A549 (cell line): ENCODE data around the gene CPEB4. TPM values are rescaled to one million over a fixed set of nuclear protein-coding genes. Genes with fewer than 3 reads are reported as not detected.

Source experiments
- ATAC-seq, 2 experiments: fragments of 200-7000 bp in 1 of 2; fragments of >200 bp in 1 of 2; cut with Nextera tagmentation in 1 of 2; cut with Tn5 transposase in 1 of 2; 3 replicates each; pipeline versions ENCODE4 v1.8.0 to v1.9.1; 2018 to 2020; ENCODE audit warnings: mild to moderate bottlenecking in 1 of 2, moderate library complexity in 1 of 2
- CTCF ChIA-PET: fragments of 300-600 bp; sonication (Branson Sonifier 250); formaldehyde crosslinking; extraction: SDS; loops from one replicate; lab custom pipeline; 2021; ENCODE audit warnings: antibody characterized with exemption, inconsistent platforms; lab: Yijun Ruan, JAX
- POLR2A ChIA-PET: fragments of 350-600 bp; formaldehyde crosslinking; extraction: SDS; loops from one replicate; lab custom pipeline; 2021; ENCODE audit warnings: antibody characterized with exemption, inconsistent platforms; lab: Yijun Ruan, JAX
- DNase-seq, 2 experiments: peaks; one replicate each; pipeline versions ENCODE4 v3.0.0 to v3.0.0-alpha.2; 2011 to 2016; ENCODE audit warnings: low read depth in 1 of 2, low spot score in 1 of 2
- FAIRE-seq: peaks from 2 replicates; lab custom pipeline; 2011; peaks lifted over from hg19 to GRCh38; lab: Jason Lieb, UNC
- H3K27ac ChIP-seq, 2 experiments: fragments of >200 bp; sonication (Bioruptor Twin); formaldehyde crosslinking; 3 replicates each; pipeline ENCODE4 v1.5.1; 2016 to 2017
- H3K4me1 ChIP-seq: fragments of >200 bp; sonication (Bioruptor Twin); formaldehyde crosslinking; 3 replicates; pipeline ENCODE4 v1.6.1; 2016
- H3K4me2 ChIP-seq: fragments of >200 bp; sonication (Bioruptor Twin); formaldehyde crosslinking; 3 replicates; pipeline ENCODE4 v1.6.1; 2016
- H3K4me3 ChIP-seq: fragments of >200 bp; sonication (Bioruptor Twin); formaldehyde crosslinking; 3 replicates; pipeline ENCODE4 v1.5.1; 2016
- H3K9me3 ChIP-seq: fragments of >200 bp; sonication (Bioruptor Twin); formaldehyde crosslinking; 3 replicates; pipeline ENCODE4 v1.6.1; 2016
- CBX8 ChIP-seq: fragments of 200-600 bp; sonication (generic); IDR thresholded peaks from 2 replicates; pipeline ENCODE4 v1.6.1; 2016
- CEBPB ChIP-seq, 2 experiments: fragments of >200 bp in 1 of 2; sonication (Bioruptor Twin) in 1 of 2; formaldehyde crosslinking in 1 of 2; IDR thresholded peaks; 2 replicates each; pipeline ENCODE4 v1.6.1; 2012 to 2016
- CHD4 ChIP-seq: fragments of 200-600 bp; sonication (generic); IDR thresholded peaks from 2 replicates; pipeline ENCODE4 v1.6.1; 2016; ENCODE audit warnings: antibody characterized with exemption, mild to moderate bottlenecking, borderline replicate concordance
- E2F6 ChIP-seq: IDR thresholded peaks from 2 replicates; pipeline ENCODE4 v1.6.1; 2012; ENCODE audit warnings: low read depth, borderline replicate concordance
- ELK1 ChIP-seq: fragments of 150-350 bp; IDR thresholded peaks from 2 replicates; pipeline ENCODE4 v1.6.1; 2014; ENCODE audit warnings: low read depth, mild to moderate bottlenecking, low read length
- FOSL2 ChIP-seq, 2 experiments: fragments of 450-650 bp in 1 of 2; fragments of >200 bp in 1 of 2; sonication (Bioruptor Twin) in 1 of 2; formaldehyde crosslinking; IDR thresholded peaks; 2 replicates each; pipeline versions ENCODE4 v1.5.0 to v1.6.1; 2016 to 2020; ENCODE audit warnings: mild to moderate bottlenecking in 1 of 2, moderate library complexity in 1 of 2
- FOXS1 ChIP-seq: fragments of 250-450 bp; sonication (Bioruptor Pico); IDR thresholded peaks from 2 replicates; pipeline ENCODE4 v1.5.0; 2020; ENCODE audit warnings: mild to moderate bottlenecking, moderate library complexity
- GATA3 ChIP-seq: IDR thresholded peaks from 2 replicates; pipeline ENCODE4 v1.6.1; 2012; ENCODE audit warnings: borderline replicate concordance
- JUN ChIP-seq, 2 experiments: fragments of >200 bp; sonication (Bioruptor Twin); formaldehyde crosslinking; IDR thresholded peaks; 2 replicates in 1 of 2; 3 replicates in 1 of 2; pipeline ENCODE4 v1.6.1; 2016 to 2017
- NFE2L2 ChIP-seq: fragments of 150-350 bp; conservative IDR thresholded peaks from 2 replicates; pipeline ENCODE4 v1.6.1; 2014; ENCODE audit warnings: low read length
- NPAS2 ChIP-seq: fragments of 250-450 bp; sonication (Bioruptor Pico); IDR thresholded peaks from 2 replicates; pipeline ENCODE4 v1.8.0; 2022; ENCODE audit warnings: mild to moderate bottlenecking, moderate library complexity, borderline replicate concordance
- POLR2A ChIP-seq: IDR thresholded peaks from 2 replicates; pipeline ENCODE4 v1.6.1; 2012; ENCODE audit warnings: mild to moderate bottlenecking, low read length
- RARB ChIP-seq: fragments of 250-450 bp; sonication (Bioruptor Pico); IDR thresholded peaks from 2 replicates; pipeline ENCODE4 v1.8.0; 2021; ENCODE audit warnings: mild to moderate bottlenecking, moderate library complexity
- RFX5 ChIP-seq: fragments of 450-650 bp; IDR thresholded peaks from 2 replicates; pipeline ENCODE4 v1.7.1; 2014; ENCODE audit warnings: antibody characterized with exemption, mild to moderate bottlenecking, moderate library complexity
- ZNF302 ChIP-seq: fragments of 250-450 bp; sonication (Bioruptor Pico); IDR thresholded peaks from 2 replicates; pipeline ENCODE4 v1.9.0; 2021; ENCODE audit warnings: inconsistent platforms, mild to moderate bottlenecking, moderate library complexity
- ZSCAN20 ChIP-seq: fragments of 250-450 bp; sonication (Bioruptor Pico); IDR thresholded peaks from 2 replicates; pipeline ENCODE4 v1.8.0; 2022; ENCODE audit warnings: mild to moderate bottlenecking, moderate library complexity
- WGBS: methylation state at CpG from one replicate; pipeline ENCODE4 v1.1.6; 2017; ENCODE audit errors: missing lambda C conversion rate; 5-methylcytosine and 5-hydroxymethylcytosine counted together
- polyA plus RNA-seq, 4 experiments: library from polyadenylated mRNA; depleted of rRNA in 3 of 4; stranded (reverse); fragments of >200 nt; fragmentation: RNase III in 1 of 4; extraction: RNeasy Plus Mini Kit Qiagen cat#74134 plus additional on column Dnase treatment in 1 of 4; gene quantifications; 2 replicates in 3 of 4; 3 replicates in 1 of 4; pipeline ENCODE4 v1.2.3, GENCODE V29; 2011 to 2017

The CPEB4 gene
- polyA plus RNA-seq, 2 of the 4 experiments (the other 2 are of a cell fraction), result 11.4 to 50.0 TPM

DNA sequence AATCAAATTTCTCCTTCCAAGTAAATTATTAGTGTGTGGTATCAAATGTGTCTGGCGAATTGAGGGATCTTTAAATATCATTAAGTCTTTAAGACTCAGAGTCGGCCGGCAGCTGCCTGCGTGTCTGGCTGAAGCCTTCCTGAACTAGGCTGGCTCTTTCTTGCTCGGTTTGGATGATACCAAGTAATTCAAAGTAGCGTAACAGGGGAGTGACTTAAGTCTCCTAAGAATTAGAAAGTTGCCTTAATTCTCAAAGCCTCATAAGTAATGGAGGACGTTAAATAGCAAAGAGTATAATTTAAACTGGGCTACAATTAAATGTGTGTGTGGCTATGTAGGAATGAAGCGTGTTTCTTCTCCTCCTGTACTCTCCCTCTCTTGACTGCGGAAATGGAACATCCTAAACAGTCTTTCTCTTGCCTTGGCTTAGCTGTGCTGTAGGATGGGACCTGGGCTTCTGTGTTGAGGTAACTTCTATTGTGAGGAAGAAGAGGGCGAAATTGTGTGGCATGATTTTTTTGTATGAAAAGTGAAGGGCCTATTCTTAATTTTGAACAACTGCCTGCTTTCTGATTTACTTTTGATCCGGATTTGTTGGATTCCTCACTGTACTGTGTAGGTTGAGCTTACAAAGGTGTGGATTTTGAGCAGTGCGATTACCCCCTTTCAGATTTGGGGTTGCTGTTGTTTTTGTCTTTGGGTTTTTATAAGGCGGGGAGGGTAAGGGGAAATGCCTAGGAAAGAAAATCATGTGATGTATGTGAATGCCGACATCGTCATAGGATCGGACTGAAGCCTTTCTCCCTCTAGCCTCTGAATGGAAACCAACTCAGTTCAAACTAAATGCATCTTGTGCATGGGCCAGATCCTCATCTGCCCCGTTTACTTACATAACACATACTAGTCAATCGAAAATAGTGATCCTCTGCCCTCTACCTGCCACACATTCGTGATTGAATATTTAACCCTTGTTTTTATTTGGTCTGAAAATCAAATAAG lies 29.9 kb downstream of the CPEB4 start (continued):
- TF ChIP-seq JUN (IDR thresholded peaks at IDR 0.05), result peak; percentile 59 to 68; a peak in 3 of 5 replicates
- TF ChIP-seq CHD4, result no peak
- TF ChIP-seq NPAS2 (CRISPR knock-in tag), result no peak
- no peak for TF ChIP-seq CEBPB (IDR thresholded peaks at IDR 0.05)
- TF ChIP-seq ELK1, result no peak
- TF ChIP-seq, all 56 proteins: peak for 8

GRCh38 chr5:173919443-173919842 lies 31.3 kb downstream of the CPEB4 start:
- Histone ChIP-seq H3K4me2 (peak overlapping the region; percentile 75), H3K27ac (peak overlapping the region; percentile 53 to 84), H3K4me3 (peak overlapping the region; percentile 60; the same call in 2 of the 3 replicates), H3K4me1 (peaks cover 52% of the 10 kb centered on the region), H3K9me3 (no peaks in the 10 kb centered on the region)
- ChIA-PET CTCF (interaction anchor here (1.3 to 1.8 kb wide), 2 partner anchors 54 to 155 kb away, joined by 4 read pairs; no protein-coding TSS in a partner anchor), POLR2A (no interaction called here)
- no peak for FAIRE-seq
- WGBS, result 3% methylated on average over 2 of the region's 2 CpGs
- DNase-seq, result peak in 1 of 2 experiments; percentile 30
- TF ChIP-seq RARB (CRISPR knock-in tag) (no peak), GATA3 (peak; percentile 11; the same call in 1 of the 2 replicates), ZSCAN20 (CRISPR knock-in tag) (no peak), POLR2A (no peak), NFE2L2 (no peak)
- ATAC-seq, result no peak

DNA sequence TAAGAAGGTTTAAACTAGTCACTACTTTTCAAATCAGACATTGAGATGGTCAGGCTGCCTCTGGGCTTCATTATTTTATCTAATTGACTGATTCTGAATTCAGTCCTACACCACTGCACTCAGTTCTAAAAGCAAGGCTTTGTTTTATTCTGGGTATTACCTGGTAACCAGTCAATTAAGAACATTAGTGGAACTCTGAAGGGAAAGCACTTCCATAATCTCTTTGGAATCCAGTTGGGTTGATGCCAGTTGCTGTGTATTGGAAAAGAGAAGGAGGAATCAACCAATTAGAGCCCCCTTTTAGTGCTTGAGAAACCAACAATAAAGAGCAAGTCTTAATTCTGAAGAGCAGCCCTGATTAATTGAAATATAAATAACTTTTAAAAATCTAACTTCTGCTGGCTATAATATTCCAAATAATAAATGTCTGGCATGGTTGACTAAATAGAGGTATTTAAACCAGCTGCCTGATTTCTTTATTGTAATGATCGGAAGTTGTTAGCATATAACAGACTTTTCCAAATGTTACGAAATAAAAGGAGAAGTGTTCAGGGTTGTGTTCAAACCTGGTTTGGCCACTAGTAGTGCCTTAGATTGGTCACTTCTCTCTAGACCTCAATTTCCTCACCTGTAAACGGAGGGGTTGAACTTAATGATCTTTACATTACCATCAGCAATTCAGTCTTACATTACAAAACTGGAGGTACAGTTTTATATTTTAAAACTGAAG lies 32.0 kb downstream of the CPEB4 start:
- Histone ChIP-seq H3K27ac (peak overlapping the region; percentile 53 to 84; a peak in 4 of 6 replicates), H3K4me2 (peak overlapping the region; percentile 75), H3K4me1 (peaks cover 59% of the 10 kb centered on the region), H3K4me3 (0 out of 3 replicates have a peak overlapping the region, but pooled peaks have one; percentile 60), H3K9me3 (no peaks in the 10 kb centered on the region)
- ChIA-PET CTCF (interaction anchor here (1.3 to 1.8 kb wide), 2 partner anchors 53 to 156 kb away, joined by 4 read pairs; no protein-coding TSS in a partner anchor), POLR2A (no interaction called here)
- 91% methylated on average over 3 of the region's 3 CpGs for WGBS
- TF ChIP-seq FOSL2 (IDR thresholded peaks at IDR 0.05) (no peak), FOSL2 (CRISPR knock-in tag; IDR thresholded peaks at IDR 0.05) (no peak), E2F6 (no peak), RFX5 (no peak), FOXS1 (no peak), POLR2A (no peak), ZNF302 (CRISPR knock-in tag) (no peak), ZSCAN20 (CRISPR knock-in tag) (no peak), CBX8 (no peak)
- no peak for FAIRE-seq
- no peak for ATAC-seq
- DNase-seq, result no peak
